Measurements from ENCODE around the gene PPFIBP1.

- TF ChIP-seq CTCF (IDR thresholded peaks at IDR 0.05; ENCODE audit: insufficient read depth, low read length), result no peak
- TF ChIP-seq REST (IDR thresholded peaks at IDR 0.05; ENCODE audit: insufficient replicate concordance, low read depth), result no peak
- no peak for TF ChIP-seq POLR2AphosphoS5 (IDR thresholded peaks at IDR 0.05; ENCODE audit: low read depth)
- TF ChIP-seq GABPA (IDR thresholded peaks at IDR 0.05; ENCODE audit: low read depth), result no peak
Observed at GRCh38 chr12:27620121-27620520, 96.1 kb downstream of the PPFIBP1 start.
